Fibroblast of pulmonary artery (primary cell): ENCODE measurements around the gene PPP3CB.
A peak's percentile ranks its signal among the peaks of the same experiment; 100 is the strongest.

Source experiments
- DNase-seq: peaks from one replicate; pipeline ENCODE4 v3.0.0-alpha.2; 2010; ENCODE audit warnings: low read depth
- H3K4me3 ChIP-seq: replicated peaks from 2 replicates; pipeline ENCODE4 v1.5.1; 2011; ENCODE audit warnings: low read depth, mild to moderate bottlenecking, control low read depth, low read length, moderate library complexity
- TF ChIP-seq, protein P1 (sequence below): IDR thresholded peaks from 2 replicates; pipeline ENCODE4 v1.5.1; 2011; ENCODE audit warnings: mild to moderate bottlenecking, control low read depth, low read length, inconsistent platforms; ENCODE audit errors: missing control alignments

The PPP3CB gene

DNA sequence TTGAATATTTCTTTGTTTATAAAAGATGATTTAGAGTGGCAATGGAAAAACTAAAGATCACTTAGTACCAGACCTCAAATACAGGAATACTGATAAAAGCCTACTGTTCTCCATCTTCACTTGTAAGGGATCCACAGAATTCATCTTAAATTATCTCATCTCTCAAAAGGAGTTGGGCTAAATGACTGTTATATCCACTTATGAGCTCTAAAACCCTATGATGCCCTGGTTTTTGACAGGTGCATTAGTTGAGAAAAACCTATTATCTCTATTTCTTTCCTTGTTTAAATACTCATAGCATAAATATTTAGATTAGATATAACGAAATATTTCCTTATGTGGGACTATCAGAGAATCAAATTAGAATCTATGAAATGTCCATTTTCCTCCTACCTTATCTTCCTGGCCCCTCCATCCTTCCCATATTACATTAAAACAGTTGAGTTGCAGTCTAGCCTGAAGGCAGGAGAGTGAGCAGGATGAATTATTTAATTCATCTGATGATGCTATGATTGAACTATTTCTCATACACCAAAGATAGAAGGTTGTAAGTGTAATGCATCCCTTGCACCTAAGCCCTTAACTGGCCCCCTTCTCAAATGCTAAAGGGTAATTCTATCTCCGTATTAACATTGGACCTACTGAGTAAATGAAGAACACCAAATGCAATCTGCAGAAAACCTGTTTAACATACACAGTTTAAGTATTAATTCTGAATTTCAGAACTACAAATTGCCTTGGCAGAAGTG lies 29.7 kb downstream of the PPP3CB start:
- DNase-seq = no peak
- TF ChIP-seq, protein P1, sequence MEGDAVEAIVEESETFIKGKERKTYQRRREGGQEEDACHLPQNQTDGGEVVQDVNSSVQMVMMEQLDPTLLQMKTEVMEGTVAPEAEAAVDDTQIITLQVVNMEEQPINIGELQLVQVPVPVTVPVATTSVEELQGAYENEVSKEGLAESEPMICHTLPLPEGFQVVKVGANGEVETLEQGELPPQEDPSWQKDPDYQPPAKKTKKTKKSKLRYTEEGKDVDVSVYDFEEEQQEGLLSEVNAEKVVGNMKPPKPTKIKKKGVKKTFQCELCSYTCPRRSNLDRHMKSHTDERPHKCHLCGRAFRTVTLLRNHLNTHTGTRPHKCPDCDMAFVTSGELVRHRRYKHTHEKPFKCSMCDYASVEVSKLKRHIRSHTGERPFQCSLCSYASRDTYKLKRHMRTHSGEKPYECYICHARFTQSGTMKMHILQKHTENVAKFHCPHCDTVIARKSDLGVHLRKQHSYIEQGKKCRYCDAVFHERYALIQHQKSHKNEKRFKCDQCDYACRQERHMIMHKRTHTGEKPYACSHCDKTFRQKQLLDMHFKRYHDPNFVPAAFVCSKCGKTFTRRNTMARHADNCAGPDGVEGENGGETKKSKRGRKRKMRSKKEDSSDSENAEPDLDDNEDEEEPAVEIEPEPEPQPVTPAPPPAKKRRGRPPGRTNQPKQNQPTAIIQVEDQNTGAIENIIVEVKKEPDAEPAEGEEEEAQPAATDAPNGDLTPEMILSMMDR = no peak
- no peak overlapping the region for H3K4me3 ChIP-seq

DNA sequence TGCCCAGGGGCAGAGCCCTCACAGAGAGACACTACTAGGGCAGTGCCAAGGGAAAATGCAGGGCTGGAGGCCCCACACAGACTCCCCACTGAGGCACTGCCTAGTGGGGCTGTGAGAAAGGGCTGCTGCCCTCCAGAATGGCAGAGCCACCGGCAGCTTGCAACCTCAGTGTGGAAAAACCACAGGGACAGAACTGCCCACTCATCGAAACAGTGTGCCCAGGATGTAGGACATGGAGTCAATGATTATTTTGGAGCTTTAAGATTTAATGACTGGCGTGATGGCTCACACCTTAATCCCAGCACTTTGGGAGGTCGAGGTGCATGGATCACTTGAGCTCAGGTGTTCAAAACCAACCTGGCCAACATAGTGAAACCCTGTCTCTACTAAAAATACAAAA lies 34.9 kb downstream of the PPP3CB start:
- no peak for DNase-seq
- TF ChIP-seq, protein P1 = no peak
- H3K4me3 ChIP-seq = no peak overlapping the region

DNA sequence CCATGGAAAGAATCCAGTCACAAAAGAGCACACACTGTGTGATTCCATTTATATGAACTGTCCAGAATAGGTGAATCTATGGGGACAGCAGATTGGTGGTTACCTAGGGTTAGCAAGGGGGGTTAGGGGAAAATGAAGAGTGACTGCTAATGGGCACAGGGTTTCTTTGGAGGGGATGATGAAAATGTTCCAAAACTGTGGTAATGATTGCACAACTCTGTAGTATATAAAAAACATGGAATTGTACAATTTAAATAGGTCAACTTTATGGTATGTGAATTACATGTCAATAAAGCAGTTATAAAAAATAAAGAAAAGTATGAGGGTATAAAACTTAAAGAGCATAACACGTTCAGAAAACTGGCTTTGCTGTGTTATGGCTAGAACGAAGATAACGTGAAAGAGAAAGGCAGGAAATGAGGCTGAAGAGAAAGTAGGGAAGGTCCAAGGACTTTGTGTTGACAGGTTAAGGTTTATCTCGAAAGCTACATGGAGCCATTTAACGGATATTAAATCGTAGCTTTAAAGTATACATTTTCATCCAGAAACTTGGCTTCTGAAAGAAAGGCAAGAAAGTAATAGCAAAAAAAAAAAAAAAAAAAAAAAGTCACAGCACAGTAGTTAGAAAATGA lies 36.0 kb downstream of the PPP3CB start:
- H3K4me3 ChIP-seq = no peak overlapping the region
- DNase-seq = peak; percentile 17
- TF ChIP-seq, protein P1 = no peak

DNA sequence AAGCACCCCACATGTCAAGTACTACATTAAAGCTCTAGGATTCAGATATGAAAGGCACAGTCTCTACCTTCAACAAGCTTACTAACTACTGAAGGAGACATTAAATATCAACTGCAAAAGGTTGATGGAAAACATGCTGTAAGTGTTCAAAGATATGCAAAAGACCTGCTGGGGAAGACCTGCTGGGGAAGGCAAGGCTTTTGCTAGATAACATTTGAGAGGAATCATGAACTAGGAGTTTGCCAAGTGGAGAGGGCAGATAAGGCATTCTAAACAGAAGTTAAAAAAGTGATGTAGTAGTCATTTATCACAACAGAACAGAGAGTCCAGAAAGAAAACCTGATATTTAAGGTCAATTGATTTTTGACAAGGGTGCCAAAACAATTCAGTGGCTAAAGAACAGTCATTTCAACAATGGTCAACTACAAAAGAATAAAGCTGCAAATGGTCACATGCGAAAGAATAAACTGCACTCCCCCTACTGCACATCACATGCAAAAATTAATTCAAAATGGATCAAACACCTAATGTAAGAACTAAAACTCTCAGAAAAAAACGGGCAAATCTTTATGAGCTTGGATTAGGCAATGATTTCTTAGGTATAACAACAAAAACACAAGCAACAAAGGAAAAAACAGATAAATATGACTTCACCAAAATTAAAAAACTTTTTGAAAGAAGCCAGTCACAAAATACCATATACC lies 39.5 kb downstream of the PPP3CB start:
- DNase-seq = no peak
- TF ChIP-seq, protein P1 = no peak
- no peak overlapping the region for H3K4me3 ChIP-seq

DNA sequence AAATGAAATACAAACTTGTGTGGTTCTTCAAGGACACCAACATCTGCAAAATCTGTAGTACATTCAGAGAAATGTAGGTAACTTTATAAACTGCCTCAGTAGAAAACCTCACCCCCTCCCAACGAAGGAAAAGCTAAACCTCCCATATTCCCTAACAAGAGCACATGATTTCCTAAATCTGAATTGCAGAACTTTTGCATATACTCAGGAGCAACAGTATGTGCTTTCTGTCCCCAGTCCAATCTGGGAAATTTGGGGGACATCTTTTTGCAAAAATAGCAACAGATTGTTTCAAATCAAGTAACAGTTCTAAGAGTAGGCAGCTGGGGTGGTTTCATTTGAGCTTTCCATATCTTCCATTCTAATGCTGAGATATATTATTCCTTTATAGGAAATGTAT lies 46.7 kb downstream of the PPP3CB start:
- no peak for DNase-seq
- no peak overlapping the region for H3K4me3 ChIP-seq
- TF ChIP-seq, protein P1 = no peak

DNA sequence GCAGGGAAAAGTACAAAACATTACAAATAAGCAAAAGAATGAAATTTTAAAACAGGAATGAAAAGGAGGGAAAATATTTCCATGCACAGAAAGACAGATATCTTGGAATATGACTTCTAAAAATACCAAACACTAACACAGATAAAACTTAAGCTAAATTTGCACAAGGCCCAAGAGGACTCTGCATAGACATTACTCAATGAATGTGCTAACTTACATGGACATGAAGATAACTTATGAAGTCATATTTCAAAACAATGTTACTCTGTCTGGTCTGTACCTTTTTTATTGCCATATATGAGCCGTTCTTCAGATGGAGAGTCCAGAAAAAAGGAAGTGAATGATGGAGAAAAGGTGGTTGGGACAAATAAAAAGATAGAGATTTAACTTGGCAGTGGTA lies 47.4 kb downstream of the PPP3CB start:
- DNase-seq = peak; percentile 6
- TF ChIP-seq, protein P1 = no peak
- H3K4me3 ChIP-seq = no peak overlapping the region
